Stimulated activated CD4-positive, alpha-beta T cell treated with anti-CD3 and anti-CD28 coated beads, Interleukin-15, amount 100 ng/mL, for 48 hours (primary cell): Measurements from ENCODE around the gene SRSF4.

Experiments
- DNase-seq, 2 donors: peaks; one replicate each; pipeline ENCODE4 v3.0.0-alpha.2; 2020; ENCODE audit warnings: low read depth in 2 of 2

SRSF4 gene

GRCh38 chr1:29200906-29201594, 19.4 kb upstream of the SRSF4 start:
- no peak for DNase-seq

- DNase-seq, result no peak
Measured at GRCh38 chr1:29197993-29198392, 16.3 kb upstream of the SRSF4 start.

DNA sequence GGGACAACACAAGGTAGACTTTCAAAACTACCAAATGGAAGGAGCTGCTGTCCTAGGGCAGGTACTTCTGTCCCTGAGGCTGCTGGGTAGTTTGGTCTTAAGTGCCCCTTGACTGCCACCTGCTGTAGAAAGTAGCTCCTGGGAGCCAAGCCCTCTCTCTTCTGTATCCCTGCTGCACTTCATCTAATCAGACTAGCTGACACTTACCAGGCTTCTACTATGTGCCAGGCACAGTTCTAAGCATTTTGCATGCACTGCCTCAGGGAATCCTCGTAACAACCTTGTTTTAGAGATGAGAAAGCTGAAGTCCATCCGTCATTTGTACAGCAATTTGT, 15.9 kb upstream of the SRSF4 start:
- DNase-seq, result peak in 1 of 2 donors; percentile 11

DNA sequence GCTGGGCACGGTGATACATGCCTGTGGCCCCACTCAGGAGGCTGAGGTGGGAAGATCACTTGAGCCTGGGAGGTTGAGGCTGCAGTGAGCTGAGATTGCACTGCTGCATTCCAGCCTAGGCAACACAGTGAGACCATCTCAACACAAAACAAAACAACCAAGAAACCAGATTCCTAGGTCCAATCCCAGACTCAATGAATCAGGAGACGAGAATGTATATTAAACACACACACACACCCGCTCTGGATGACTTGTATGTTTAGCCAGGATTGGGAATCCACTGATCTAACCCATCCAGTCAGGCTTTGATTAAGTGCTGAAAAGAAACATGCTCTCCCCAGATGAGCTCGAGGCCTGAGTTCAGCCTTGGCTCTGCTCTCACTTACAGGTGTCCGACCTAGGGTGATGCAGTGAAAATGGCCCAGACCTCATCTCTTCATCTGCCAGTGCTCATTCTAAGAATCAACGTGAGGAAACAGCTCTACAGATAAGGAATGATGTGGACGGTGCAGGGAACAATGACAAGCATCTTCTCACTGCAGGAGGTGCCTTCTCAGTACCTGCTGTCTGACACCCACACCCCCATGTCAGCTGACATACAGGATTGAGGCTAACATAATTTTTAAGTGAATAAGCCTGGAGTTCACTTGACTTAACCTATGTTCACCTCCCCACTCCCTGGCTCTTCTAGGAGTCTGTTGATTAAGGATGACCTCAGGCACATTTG, 15.3 kb upstream of the SRSF4 start:
- DNase-seq, result no peak

DNA sequence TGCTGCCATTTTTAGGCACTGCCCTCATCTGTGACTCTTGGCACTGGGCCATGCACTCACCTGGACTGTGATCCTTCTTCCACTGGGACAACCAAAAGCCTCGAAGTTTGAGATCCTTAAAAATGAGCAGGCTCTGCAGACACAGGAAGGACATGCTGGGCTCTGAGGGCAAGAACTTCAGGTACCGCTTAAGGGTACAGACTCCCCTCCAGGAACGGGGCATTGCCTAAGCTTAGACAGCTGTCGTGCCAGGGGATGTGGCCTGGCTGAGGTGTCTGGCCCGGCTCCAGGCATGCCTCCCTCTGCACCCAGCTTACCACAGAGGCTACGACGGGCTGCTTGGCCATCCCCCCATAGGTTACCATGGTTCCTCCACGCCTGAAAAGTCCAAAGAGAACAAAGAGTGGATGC, 14.2 kb upstream of the SRSF4 start:
- DNase-seq, result no peak

DNA sequence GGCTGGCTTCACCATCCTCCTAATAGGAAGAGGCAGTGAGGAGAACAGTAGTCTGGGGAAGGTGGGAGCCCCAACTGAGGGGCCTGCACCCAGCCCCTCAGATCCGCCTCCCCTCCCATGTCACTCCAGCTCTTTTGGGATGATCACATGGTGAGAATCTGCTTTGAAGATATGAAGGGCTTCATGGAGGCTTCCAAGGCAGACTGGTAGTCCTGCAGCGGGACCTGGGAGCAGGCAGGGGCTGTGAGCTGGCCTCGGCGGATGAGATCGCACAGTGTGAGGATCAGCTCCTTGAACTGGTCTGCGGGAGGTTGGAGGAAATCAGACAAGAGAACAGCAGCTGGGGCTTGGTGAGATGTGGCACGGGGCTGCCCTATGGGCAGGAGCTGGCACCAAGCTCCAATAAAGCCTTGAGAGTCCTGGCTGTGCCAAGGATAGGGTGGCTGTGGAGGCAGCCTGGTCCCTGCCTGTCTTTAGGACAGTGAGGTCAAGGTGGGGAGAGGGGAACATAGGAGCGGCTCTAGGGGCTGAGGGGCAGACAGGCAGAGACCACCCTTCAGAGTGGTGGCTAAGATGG, 12.3 kb upstream of the SRSF4 start:
- no peak for DNase-seq

- DNase-seq, result no peak
Measured at GRCh38 chr1:29190718-29191117, 9.0 kb upstream of the SRSF4 start.

DNA sequence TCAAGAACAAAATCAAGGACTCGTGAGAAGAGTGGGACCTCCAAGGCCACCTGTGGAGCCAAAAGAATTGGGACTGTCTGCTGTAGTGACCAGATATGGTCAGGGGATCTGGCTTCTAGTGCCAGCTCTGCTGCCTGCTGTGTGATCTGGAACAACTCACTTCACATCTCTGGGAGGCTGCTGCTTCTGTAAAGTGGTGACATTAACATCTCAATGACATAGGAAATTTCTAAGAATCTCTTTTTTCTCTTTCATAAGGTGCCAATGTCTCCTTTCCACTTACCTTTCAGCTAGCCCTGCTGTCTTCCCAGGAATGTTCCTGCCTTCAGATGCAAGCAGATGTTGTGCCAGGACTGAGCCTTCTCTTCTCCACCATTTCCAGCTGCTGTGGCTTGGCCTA, 5.0 kb upstream of the SRSF4 start:
- DNase-seq, result no peak

- DNase-seq, result no peak
Measured at GRCh38 chr1:29186252-29186651, 4.6 kb upstream of the SRSF4 start.

GRCh38 chr1:29183287-29183686, 1.6 kb upstream of the SRSF4 start:
- no peak for DNase-seq

- peak in 1 of 2 donors; percentile 12 for DNase-seq
Measured at GRCh38 chr1:29180497-29181412, 945 bp downstream of the SRSF4 start.

DNA sequence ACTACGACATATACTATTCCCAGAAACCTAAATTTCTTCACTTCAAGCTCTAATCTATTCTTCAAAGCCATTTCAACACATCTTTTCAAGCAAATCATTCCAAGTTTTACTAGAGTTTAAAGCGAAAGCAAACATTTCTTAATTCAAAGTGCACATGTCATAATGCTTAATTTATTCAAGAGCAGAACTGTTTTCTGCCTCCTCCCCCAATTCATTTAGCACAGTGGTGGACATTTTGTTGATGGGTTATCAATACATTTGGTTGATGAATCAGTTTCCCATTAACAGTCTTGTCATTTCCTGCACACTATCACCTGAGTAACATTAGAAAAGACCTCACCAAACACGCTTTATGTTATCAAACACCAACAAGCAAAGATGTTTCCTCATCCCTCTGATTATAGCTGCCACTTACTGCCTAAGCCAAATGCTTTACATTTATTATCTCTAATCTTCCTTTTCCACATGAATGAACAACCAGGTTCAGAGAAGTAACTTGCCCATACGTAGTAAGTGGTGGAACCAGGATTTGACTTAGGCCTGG, 2.0 kb downstream of the SRSF4 start:
- no peak for DNase-seq

DNA sequence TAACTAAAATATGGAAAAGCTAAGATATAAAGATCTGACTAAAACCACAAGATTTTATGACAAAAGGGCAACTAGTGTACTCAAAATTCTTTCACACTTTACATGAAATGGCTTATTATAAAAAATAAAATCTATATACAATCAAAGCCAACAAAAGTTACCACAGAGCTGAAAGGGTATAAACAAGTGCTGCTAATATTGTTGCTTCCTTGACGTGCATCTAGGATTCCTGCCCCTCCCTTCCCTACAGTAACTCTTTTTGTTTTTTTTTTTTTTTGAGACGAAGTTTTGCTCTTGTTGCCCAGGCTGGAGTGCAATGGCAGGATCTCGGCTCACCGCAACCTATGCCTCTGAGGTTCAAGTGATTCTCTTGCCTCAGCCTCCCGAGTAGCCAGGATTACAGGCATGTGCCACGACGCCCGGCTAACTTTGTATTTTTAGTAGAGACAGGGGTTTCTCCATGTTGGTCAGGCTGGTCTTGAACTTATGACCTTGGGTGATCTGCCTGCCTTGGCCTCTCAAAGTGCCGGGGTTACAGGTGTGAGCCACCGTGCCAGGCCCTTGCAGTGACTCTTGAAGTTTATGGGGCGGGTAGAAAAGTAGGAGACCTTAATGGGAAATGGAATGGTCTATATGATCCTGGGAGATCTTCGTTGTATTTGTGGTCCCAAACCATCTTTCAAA, 4.5 kb downstream of the SRSF4 start:
- no peak for DNase-seq

DNA sequence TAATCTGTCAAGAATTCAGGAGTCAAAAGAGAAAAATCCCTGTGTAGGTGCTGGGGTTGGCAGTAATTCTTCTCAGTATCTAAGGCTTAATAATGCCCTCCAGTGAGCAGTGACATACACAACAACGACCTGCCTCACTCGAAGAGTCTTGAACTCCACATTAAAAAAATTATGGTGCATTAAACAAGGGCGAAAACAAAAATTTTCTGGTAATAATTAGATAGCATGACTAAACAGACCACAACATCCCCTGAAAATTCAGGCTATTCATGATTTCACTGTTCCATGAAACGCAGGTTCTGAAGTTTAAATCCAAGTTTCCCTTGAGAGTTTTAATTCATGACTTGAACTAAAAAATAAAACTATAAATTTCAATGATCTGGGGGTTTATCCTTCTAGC, 5.1 kb downstream of the SRSF4 start:
- no peak for DNase-seq

DNA sequence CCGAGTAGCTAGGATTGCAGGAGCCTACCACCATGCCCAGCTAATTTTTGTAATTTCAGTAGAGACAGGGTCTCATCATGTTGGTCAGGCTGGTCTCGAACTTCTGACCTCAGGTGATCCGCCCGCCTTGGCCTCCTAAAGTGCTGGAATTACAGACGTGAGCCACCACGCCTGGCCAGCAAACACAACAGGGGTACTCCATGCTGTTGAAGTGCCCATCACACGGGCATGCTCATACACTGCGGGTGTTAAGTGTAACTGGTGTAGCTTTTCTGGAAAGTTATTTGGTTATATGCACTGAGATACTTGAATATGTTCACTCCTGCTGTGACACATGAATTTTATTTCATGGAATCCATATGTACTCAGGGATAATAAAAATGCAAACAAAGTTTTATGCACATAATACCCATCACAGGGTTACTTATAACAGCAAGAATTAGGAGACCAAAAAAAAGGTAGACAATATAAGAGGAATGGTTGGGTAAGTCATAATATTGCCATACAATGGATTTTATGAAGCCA, 9.2 kb downstream of the SRSF4 start:
- no peak for DNase-seq

DNA sequence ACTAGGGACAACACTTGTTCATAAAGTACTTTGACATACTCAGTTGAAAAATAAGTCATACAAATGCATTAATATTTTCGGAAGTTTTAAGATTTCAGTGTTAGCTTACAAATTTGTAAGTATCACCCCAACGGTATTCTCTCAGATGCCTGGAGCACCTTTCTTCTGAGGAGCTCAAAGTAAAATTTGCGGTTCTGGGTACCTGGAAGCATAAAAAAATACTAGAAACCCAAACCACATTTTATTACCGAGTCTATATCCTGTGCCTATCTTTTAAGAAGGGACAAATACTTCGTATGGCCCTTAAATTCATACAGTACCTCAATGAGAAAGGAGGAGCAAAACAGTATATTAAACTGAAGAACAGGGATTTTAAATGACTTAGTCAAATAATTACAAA, 10.2 kb downstream of the SRSF4 start:
- no peak for DNase-seq

- DNase-seq, result no peak
Measured at GRCh38 chr1:29171089-29171488, 10.6 kb downstream of the SRSF4 start.

DNA sequence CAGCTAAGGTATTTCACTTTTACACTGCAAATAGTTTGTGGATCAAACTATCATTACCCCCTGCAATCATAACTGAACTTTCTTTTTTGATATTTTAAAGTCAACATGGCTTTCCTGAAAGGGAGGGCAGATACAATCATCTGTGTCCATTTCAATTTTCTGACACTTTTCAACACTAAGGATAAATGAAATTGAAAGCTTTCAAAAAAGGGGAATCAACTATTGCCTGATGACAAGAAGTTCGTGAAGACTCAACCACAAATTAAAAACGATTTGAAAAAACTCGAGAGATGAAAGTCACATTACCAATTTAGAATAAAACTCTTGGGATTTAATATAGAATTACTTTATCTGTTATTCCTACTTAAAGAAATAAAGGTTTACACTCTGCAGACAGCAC, 11.7 kb downstream of the SRSF4 start:
- DNase-seq, result no peak

DNA sequence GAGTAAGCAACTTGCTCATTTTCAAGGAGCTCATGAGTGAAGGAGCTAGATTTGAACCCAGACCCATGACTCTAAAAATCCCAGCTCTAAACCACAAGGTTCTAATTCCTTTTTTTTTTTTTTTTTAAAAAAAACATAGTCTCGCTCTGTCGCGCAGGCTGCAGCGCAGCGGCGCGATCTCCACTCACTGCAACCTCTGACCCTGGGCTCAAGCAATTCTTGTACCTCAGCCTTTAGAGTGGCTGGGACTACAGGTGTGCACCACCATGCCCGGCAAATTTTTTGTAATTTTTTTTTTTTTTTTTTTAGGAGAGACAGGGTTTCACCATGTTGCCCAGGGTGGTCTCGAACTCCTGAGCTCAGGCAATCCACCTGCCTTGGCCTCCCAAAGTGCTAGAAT, 13.8 kb downstream of the SRSF4 start:
- no peak for DNase-seq

DNA sequence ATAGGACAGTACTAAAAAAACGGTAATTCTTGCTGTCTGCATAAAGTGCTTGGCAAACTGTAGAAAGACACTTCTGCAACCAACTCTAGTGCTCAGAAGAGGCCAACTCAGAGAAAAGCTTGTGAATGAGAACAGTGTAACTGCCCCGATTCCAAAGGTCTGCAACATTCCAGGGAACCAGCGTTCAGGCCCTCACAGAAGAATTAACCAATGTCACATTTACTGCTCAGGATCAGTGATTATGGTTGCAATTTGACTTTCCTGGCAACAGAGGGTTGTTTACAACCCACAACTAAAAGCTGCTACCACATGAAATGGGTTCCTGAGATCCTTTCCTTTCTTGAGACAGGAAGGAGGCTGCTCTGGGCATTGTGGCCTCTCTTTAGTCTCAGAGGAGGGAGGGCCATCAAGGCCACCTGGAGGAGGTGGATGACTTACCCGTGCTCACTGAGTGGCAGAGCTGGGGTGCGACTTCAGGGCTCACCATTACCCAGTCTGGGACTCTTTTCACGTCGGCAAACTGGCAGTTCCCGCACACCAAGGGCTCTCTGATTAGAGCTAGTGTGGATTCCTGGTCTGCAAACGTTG, 15.3 kb downstream of the SRSF4 start:
- DNase-seq, result no peak

DNA sequence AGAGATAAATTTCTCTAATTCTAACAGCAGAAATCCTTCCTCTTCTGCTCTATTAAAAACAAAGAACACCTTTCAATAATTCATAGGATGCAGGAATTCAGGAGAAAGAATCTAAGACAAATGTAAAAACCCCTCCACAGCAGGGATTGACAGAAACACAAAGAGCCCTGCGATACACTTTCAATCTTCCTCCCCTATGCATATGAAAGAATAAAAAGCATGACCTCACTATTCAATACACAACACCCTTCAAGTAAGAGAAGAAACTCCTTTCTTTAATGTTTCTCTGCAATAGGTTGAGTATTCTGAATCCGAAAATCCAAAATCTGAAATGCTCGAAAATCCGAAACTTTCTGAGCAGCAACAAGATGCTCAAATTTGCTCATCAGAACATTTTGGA, 17.1 kb downstream of the SRSF4 start:
- no peak for DNase-seq
